Measurements from ENCODE around the gene MEIS2.

The MEIS2 gene

GRCh38 chr15:37098468-37099318, 1.7 kb downstream of the MEIS2 start:
- no peak for DNase-seq (ENCODE audit: low read depth in 1 of 2, low spot score in 1 of 2)

GRCh38 chr15:37097144-37097919, 3.0 kb downstream of the MEIS2 start:
- DNase-seq (ENCODE audit: low read depth in 1 of 2, low spot score in 1 of 2): no peak

- no peak for DNase-seq (ENCODE audit: low read depth in 1 of 2, low spot score in 1 of 2)
These were observed 3.7 kb downstream of the MEIS2 start for GRCh38 chr15:37096558-37097143.

GRCh38 chr15:37095770-37096557, 4.4 kb downstream of the MEIS2 start:
- no peak for DNase-seq (ENCODE audit: low read depth in 1 of 2, low spot score in 1 of 2)

- DNase-seq (ENCODE audit: low read depth in 1 of 2, low spot score in 1 of 2): no peak
These were observed 5.2 kb downstream of the MEIS2 start for GRCh38 chr15:37094915-37095711.

GRCh38 chr15:37094333-37094914, 5.9 kb downstream of the MEIS2 start:
- DNase-seq (ENCODE audit: low read depth in 1 of 2, low spot score in 1 of 2): no peak

DNA sequence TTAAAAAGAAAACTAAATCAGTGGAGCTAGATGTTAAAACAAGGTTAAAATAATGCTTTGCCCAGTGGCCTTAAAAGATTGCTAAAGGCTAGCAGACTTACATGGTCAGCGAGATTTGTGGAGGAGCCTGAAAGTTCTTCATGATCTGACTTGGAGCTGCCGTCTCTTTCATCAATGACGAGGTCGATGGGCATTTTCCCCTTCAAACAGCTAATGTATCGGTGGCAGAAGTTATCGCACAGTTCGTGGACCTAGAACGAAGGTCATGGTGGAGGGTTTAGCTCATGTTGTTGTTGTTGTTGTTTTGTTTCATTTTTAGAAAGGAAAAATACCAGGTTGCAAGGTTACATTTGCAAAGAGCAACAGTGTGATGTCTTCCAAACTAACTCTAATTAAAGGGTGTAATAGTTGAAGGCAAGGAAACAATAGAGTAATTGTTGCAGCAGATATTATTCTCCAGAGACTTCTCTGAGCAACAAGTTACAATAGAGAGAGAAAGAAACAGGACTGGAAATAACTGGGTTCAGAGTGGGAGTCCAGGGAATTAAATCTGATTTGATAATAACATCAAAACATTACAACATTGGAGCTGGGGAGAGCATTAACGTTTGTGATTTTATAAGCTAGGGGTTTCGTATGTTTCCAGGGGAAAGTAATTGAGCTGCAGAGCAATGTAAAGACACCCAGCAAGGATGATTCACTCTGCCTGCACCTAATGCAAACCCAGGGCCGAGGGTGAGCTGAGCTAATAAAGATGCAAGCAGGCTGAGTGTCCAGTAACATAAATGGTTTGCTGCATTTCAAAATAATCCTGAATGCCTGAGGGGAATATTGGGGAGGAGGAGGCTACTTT, 6.6 kb downstream of the MEIS2 start:
- DNase-seq (ENCODE audit: low read depth in 1 of 2, low spot score in 1 of 2): no peak

- DNase-seq (ENCODE audit: low read depth in 1 of 2, low spot score in 1 of 2): no peak
These were observed 9.7 kb downstream of the MEIS2 start for GRCh38 chr15:37090543-37091175.

DNA sequence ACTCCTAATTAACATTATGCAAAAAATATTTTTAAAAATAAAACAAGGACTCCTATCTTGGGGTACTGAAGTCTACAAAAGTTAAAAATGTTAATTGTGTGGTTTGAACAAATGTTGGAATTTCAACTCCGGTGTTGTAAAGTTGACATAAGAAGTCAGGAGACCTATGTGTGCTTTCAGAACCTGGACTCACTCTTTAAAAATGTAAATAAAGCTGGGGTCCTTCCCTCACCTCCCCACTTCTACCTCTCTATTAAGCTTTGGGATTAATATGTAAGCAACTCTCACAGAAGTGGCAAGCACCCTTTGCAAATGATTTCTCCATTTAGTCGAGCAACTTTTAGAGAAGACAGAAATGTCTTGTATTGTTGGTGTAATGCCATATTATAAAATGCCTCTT, 11.9 kb downstream of the MEIS2 start:
- DNase-seq (ENCODE audit: low read depth in 1 of 2, low spot score in 1 of 2): no peak

- DNase-seq (ENCODE audit: low read depth in 1 of 2, low spot score in 1 of 2): no peak
These were observed 13.2 kb downstream of the MEIS2 start for GRCh38 chr15:37087131-37087588.

DNA sequence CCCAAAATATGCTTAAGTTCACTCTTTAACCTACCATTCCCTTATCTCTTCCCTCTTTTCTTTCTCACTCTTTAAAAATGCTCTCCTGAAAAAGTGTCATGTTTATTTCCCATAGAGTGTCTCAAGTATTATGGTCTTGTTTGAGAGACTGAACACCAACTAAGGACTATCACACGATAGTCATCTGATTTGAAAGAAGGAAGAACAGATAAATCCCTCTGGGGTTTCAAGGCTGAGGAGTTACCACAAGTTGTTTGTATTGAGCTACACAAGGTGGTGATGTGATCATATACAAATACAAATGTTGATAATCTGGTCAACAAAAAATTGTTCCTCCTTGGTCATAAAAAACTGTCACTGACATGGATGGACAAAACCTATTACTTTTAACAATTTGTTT, 13.8 kb downstream of the MEIS2 start:
- no peak for DNase-seq (ENCODE audit: low read depth in 1 of 2, low spot score in 1 of 2)

DNA sequence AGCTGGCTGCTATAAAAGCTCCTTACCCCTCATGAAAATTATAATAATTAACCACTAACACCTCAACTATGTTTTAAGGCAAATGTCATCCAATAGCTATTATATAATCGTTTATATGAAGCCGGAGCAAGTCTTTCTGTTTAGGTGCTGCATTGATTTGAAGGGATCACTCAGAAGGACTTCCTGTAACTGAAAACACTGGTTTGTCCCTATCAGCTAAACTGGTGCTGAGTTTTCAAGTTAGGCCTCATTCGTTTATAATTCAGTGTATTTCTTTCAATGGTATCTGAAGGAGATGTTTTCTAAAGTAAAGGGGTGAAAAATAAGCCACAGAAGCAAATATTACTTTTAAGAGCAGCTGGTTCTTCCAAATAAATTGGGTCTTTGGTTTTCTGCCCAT, 14.2 kb downstream of the MEIS2 start:
- DNase-seq (ENCODE audit: low read depth in 1 of 2, low spot score in 1 of 2): no peak

- no peak for DNase-seq (ENCODE audit: low read depth in 1 of 2, low spot score in 1 of 2)
These were observed 15.7 kb downstream of the MEIS2 start for GRCh38 chr15:37084602-37085001.

GRCh38 chr15:37083610-37084009, 16.7 kb downstream of the MEIS2 start:
- DNase-seq (ENCODE audit: low read depth in 1 of 2, low spot score in 1 of 2): no peak

DNA sequence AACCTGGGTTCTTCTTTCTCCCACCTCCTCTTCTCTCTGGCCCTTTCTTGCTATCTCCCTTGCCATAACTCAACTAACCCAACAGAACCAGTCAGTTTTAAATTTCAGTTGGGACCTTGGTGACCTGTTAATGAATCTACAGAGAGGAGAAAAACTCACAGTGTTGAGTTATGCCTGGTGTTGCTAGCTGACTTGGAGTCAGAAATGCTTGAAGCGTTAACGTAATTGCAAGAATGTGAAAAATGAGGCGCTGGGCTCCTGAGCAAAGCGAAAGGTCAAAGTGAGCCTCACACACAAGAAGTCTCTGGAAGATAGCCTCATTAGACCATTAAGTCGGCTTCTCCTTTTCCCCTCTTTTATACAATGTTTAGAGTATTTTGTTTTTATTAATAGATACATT, 18.4 kb downstream of the MEIS2 start:
- DNase-seq (ENCODE audit: low read depth in 1 of 2, low spot score in 1 of 2): no peak

- DNase-seq (ENCODE audit: low read depth in 1 of 2, low spot score in 1 of 2): no peak
These were observed 20.0 kb downstream of the MEIS2 start for GRCh38 chr15:37080261-37080921.

DNA sequence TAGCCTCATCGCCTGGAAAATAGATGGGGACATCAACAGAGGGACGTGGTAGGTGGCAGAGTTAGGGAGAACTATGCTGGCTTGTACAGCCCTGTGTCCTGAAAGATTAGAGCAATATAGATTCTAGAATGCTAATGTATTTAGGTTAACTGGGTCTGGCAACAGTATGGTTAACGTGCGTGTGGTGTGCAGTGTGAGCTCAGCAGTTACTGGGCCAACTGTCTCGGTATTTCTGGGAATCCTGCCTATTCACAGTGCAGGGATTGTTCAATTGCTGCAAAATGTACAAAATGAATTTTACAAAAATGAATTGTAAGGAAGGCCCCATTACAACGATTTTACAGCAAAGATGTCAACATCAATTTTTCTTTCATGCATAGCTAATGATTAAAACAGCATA, 20.6 kb downstream of the MEIS2 start:
- no peak for DNase-seq (ENCODE audit: low read depth in 1 of 2, low spot score in 1 of 2)

DNA sequence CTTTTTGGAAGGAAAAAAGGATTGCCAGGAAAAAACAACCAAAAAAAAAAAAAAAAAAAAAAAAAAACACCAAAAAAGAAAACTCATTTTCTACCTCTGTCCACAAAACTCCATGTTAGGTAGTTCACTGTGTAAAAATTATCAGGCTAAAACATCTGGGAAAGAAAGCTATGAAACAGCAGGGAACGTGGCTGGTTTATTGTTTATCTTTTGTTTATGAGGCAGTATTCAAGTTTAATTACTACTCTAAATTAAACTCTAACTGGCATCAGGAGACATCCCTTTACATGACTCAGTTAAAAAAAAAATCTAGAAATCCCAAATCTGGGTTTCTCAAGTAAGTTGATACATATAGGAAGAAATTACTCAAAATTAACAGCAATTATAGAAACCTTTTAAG, 21.8 kb downstream of the MEIS2 start:
- no peak for DNase-seq (ENCODE audit: low read depth in 1 of 2, low spot score in 1 of 2)

Data from stimulated activated CD4-positive, alpha-beta T cell treated with anti-CD3 and anti-CD28 coated beads, Interleukin-15, amount 100 ng/mL, for 1 hour (primary cell).